Common myeloid progenitor, CD34-positive (primary cell): ENCODE measurements around the gene COPB1.

Experiments
- CTCF ChIA-PET: fragments of 350-600 bp; sonication (Branson Sonifier 250); formaldehyde crosslinking; loops from one replicate; lab custom pipeline; 2021; ENCODE audit warnings: antibody characterized with exemption; lab: Charles Lee
- POLR2A ChIA-PET: fragments of 350-600 bp; sonication (Branson Sonifier 250); formaldehyde crosslinking; loops from one replicate; lab custom pipeline; 2021; ENCODE audit warnings: antibody characterized with exemption; lab: Charles Lee
- DNase-seq, 3 donors: peaks; one replicate each; pipeline versions ENCODE4 v3.0.0 to v3.0.0-alpha.2; 2013
- H3K27ac ChIP-seq, 2 experiments: 1 replicate in 1 of 2; 2 replicates in 1 of 2; pipeline ENCODE4 v1.7.0; 2013; ENCODE audit warnings: inconsistent platforms in 2 of 2, low read length in 2 of 2, mild to moderate bottlenecking in 2 of 2, low read depth in 1 of 2, moderate library complexity in 1 of 2; ENCODE audit not compliant: severe bottlenecking in 2 of 2, insufficient read depth in 1 of 2, poor library complexity in 1 of 2
- H3K27me3 ChIP-seq, 5 experiments: replicated peaks in 2 of 5; 1 replicate in 3 of 5; 2 replicates in 2 of 5; pipeline versions ENCODE4 v1.6.1 to v1.7.0; 2013; ENCODE audit warnings: low read length in 4 of 5, mild to moderate bottlenecking in 2 of 5, moderate library complexity in 2 of 5, inconsistent platforms in 1 of 5; ENCODE audit not compliant: insufficient read depth in 5 of 5, control insufficient read depth in 4 of 5
- H3K36me3 ChIP-seq, 4 experiments: 1 replicate in 2 of 4; 2 replicates in 2 of 4; pipeline versions ENCODE4 v1.6.1 to v1.7.0; 2013; ENCODE audit warnings: low read length in 3 of 4, control low read depth in 1 of 4, mild to moderate bottlenecking in 1 of 4; ENCODE audit not compliant: control insufficient read depth in 4 of 4, insufficient read depth in 4 of 4
- H3K4me1 ChIP-seq, 4 experiments: 1 replicate in 3 of 4; 2 replicates in 1 of 4; pipeline versions ENCODE4 v1.6.1 to v1.7.1; 2013; ENCODE audit warnings: low read length in 3 of 4, mild to moderate bottlenecking in 3 of 4, control low read depth in 1 of 4, inconsistent platforms in 1 of 4, moderate library complexity in 1 of 4; ENCODE audit not compliant: control insufficient read depth in 4 of 4, insufficient read depth in 4 of 4; ENCODE audit errors: control extremely low read depth in 1 of 4
- H3K4me3 ChIP-seq, 7 experiments: 1 replicate in 4 of 7; 2 replicates in 3 of 7; pipeline versions ENCODE4 v1.5.1 to v1.7.0; 2013; ENCODE audit warnings: mild to moderate bottlenecking in 7 of 7, low read length in 6 of 7, moderate library complexity in 6 of 7, inconsistent platforms in 2 of 7, low read depth in 2 of 7, control low read depth in 1 of 7; ENCODE audit not compliant: insufficient read depth in 4 of 7, control insufficient read depth in 1 of 7; ENCODE audit errors: extremely low read depth in 1 of 7
- H3K9me3 ChIP-seq, 5 experiments: 1 replicate in 4 of 5; 2 replicates in 1 of 5; pipeline versions ENCODE4 v1.6.1 to v1.7.1; 2013; ENCODE audit warnings: low read length in 4 of 5, mild to moderate bottlenecking in 2 of 5, inconsistent platforms in 1 of 5, low read depth in 1 of 5, moderate library complexity in 1 of 5; ENCODE audit not compliant: control insufficient read depth in 4 of 5, insufficient read depth in 2 of 5; ENCODE audit errors: control extremely low read depth in 1 of 5
- WGBS: methylation state at CpG from one replicate; pipeline ENCODE4 v1.1.5; 2013; ENCODE audit not compliant: insufficient coverage; 5-methylcytosine and 5-hydroxymethylcytosine counted together

The COPB1 gene

GRCh38 chr11:14445542-14446530, 53.8 kb downstream of the COPB1 start:
- ChIA-PET POLR2A (no interaction called here), CTCF (interaction anchor here (1.6 kb wide), 1 partner anchor 9 kb away, joined by 5 read pairs; no protein-coding TSS in a partner anchor)
- Histone ChIP-seq H3K9me3 (no peaks in the 10 kb centered on the region), H3K4me3 (no peak overlapping the region), H3K36me3 (no peaks in the 10 kb centered on the region), H3K27ac (no peak overlapping the region), H3K4me1 (no peaks in the 10 kb centered on the region), H3K27me3 (no peaks in the 10 kb centered on the region)
- DNase-seq: no peak
- 83% methylated on average over 1 of the region's 2 CpGs for WGBS

- 98% methylated on average over 5 of the region's 8 CpGs for WGBS
- ChIA-PET POLR2A (interaction anchor here (0.7 kb wide), 1 partner anchor 574 kb away, joined by 5 read pairs; no protein-coding TSS in a partner anchor), CTCF (interaction anchor here (1.6 kb wide), 1 partner anchor 10 kb away, joined by 5 read pairs; no protein-coding TSS in a partner anchor)
- Histone ChIP-seq H3K9me3 (no peaks in the 10 kb centered on the region), H3K36me3 (no peaks in the 10 kb centered on the region), H3K27ac (no peak overlapping the region), H3K4me3 (no peak overlapping the region), H3K27me3 (no peaks in the 10 kb centered on the region), H3K4me1 (no peaks in the 10 kb centered on the region)
- DNase-seq: no peak
Measured at GRCh38 chr11:14444441-14445189, 55.0 kb downstream of the COPB1 start.

GRCh38 chr11:14443638-14444037, 56.0 kb downstream of the COPB1 start:
- Histone ChIP-seq H3K27me3 (no peaks in the 10 kb centered on the region), H3K36me3 (no peaks in the 10 kb centered on the region), H3K27ac (no peak overlapping the region), H3K4me1 (peaks cover 0 to 9% (median 0%) of the 10 kb centered on the region in 4 experiments), H3K9me3 (no peaks in the 10 kb centered on the region), H3K4me3 (no peak overlapping the region)
- no peak for DNase-seq
- CTCF ChIA-PET: interaction anchor here (0.6 to 0.9 kb wide), 3 partner anchors 10 to 139 kb away, joined by 3 read pairs; no protein-coding TSS in a partner anchor
- WGBS: 90% methylated on average over 1 of the region's 1 CpG
- POLR2A ChIA-PET: no interaction called here

- peak; percentile 53 to 93 (median 88) for DNase-seq
- Histone ChIP-seq H3K36me3 (no peaks in the 10 kb centered on the region), H3K27ac (no peak overlapping the region), H3K27me3 (peaks cover 0 to 3% (median 0%) of the 10 kb centered on the region in 5 experiments), H3K9me3 (no peaks in the 10 kb centered on the region), H3K4me3 (peak overlapping the region in 1 of 7 experiments; percentile 4), H3K4me1 (peaks cover 3 to 20% (median 8%) of the 10 kb centered on the region in 4 experiments)
- ChIA-PET POLR2A (interaction anchor here (0.6 kb wide), 1 partner anchor 11 kb away, joined by 3 read pairs; no protein-coding TSS in a partner anchor), CTCF (interaction anchor here (1.1 to 1.5 kb wide), 2 partner anchors 19 to 135 kb away, joined by 4 to 7 read pairs; no protein-coding TSS in a partner anchor)
- 10% methylated on average over 2 of the region's 3 CpGs for WGBS
Measured at GRCh38 chr11:14435717-14436512, 63.7 kb downstream of the COPB1 start.

- peaks cover 16 to 30% (median 25%) of the 10 kb centered on the region in 4 experiments for H3K4me1 ChIP-seq
- H3K27ac ChIP-seq: no peak overlapping the region
- POLR2A ChIA-PET: no interaction called here
- H3K4me3 ChIP-seq: no peak overlapping the region
- H3K9me3 ChIP-seq: peaks cover 0 to 2% (median 0%) of the 10 kb centered on the region in 5 experiments
- H3K27me3 ChIP-seq: peaks cover 0 to 4% (median 2%) of the 10 kb centered on the region in 5 experiments
- CTCF ChIA-PET: no interaction called here
- H3K36me3 ChIP-seq: no peaks in the 10 kb centered on the region
- DNase-seq: no peak
Measured at GRCh38 chr11:14425621-14426020, 74.0 kb downstream of the COPB1 start.

- POLR2A ChIA-PET: no interaction called here
- no peak overlapping the region for H3K27ac ChIP-seq
- CTCF ChIA-PET: no interaction called here
Measured at GRCh38 chr11:14424096-14424495, 75.5 kb downstream of the COPB1 start.

More at GRCh38 chr11:14424096-14424495, 75.5 kb downstream of the COPB1 start:
- peaks cover 16 to 35% (median 25%) of the 10 kb centered on the region in 4 experiments for H3K4me1 ChIP-seq
- H3K27me3 ChIP-seq: peaks cover 0 to 11% (median 3%) of the 10 kb centered on the region in 5 experiments
- no peaks in the 10 kb centered on the region for H3K9me3 ChIP-seq
- no peak for DNase-seq
- no peaks in the 10 kb centered on the region for H3K36me3 ChIP-seq
- H3K4me3 ChIP-seq: no peak overlapping the region
